ENCODE data around the gene MBTPS1.

MBTPS1 gene

GRCh38 chr16:84098939-84099338 is 17.8 kb downstream of the MBTPS1 start:
- DNase-seq (ENCODE audit: low read depth), result no peak

- no peak for DNase-seq (ENCODE audit: low read depth)
Observed at GRCh38 chr16:84096447-84097005, 20.2 kb downstream of the MBTPS1 start.

GRCh38 chr16:84095466-84095865 is 21.3 kb downstream of the MBTPS1 start:
- no peak for DNase-seq (ENCODE audit: low read depth)

- DNase-seq (ENCODE audit: low read depth), result no peak
Observed at GRCh38 chr16:84093879-84094270, 22.9 kb downstream of the MBTPS1 start.

GRCh38 chr16:84093120-84093878 is 23.4 kb downstream of the MBTPS1 start:
- DNase-seq (ENCODE audit: low read depth), result no peak

GRCh38 chr16:84091460-84091859 is 25.3 kb downstream of the MBTPS1 start:
- DNase-seq (ENCODE audit: low read depth), result no peak

- DNase-seq (ENCODE audit: low read depth), result no peak
Observed at GRCh38 chr16:84090211-84090610, 26.5 kb downstream of the MBTPS1 start.

GRCh38 chr16:84088695-84089395 is 27.9 kb downstream of the MBTPS1 start:
- no peak for DNase-seq (ENCODE audit: low read depth)

- DNase-seq (ENCODE audit: low read depth), result no peak
Observed at GRCh38 chr16:84087466-84088151, 29.1 kb downstream of the MBTPS1 start.

- no peak for DNase-seq (ENCODE audit: low read depth)
Observed at GRCh38 chr16:84087001-84087400, 29.7 kb downstream of the MBTPS1 start.

GRCh38 chr16:84086341-84086740 is 30.4 kb downstream of the MBTPS1 start:
- no peak for DNase-seq (ENCODE audit: low read depth)

- DNase-seq (ENCODE audit: low read depth), result no peak
Observed at GRCh38 chr16:84085773-84086172, 31.0 kb downstream of the MBTPS1 start.

GRCh38 chr16:84085271-84085667 is 31.5 kb downstream of the MBTPS1 start:
- no peak for DNase-seq (ENCODE audit: low read depth)

- no peak for DNase-seq (ENCODE audit: low read depth)
Observed at GRCh38 chr16:84084570-84085270, 32.0 kb downstream of the MBTPS1 start.

- no peak for DNase-seq (ENCODE audit: low read depth)
Observed at GRCh38 chr16:84082835-84083569, 33.7 kb downstream of the MBTPS1 start.

- DNase-seq (ENCODE audit: low read depth), result no peak
Observed at GRCh38 chr16:84082110-84082509, 34.6 kb downstream of the MBTPS1 start.

- no peak for DNase-seq (ENCODE audit: low read depth)
Observed at GRCh38 chr16:84081446-84081989, 35.2 kb downstream of the MBTPS1 start.

GRCh38 chr16:84080813-84081212 is 35.9 kb downstream of the MBTPS1 start:
- no peak for DNase-seq (ENCODE audit: low read depth)

- no peak for DNase-seq (ENCODE audit: low read depth)
Observed at GRCh38 chr16:84080378-84080777, 36.4 kb downstream of the MBTPS1 start.

- no peak for DNase-seq (ENCODE audit: low read depth)
Observed at GRCh38 chr16:84079664-84080063, 37.1 kb downstream of the MBTPS1 start.

GRCh38 chr16:84075376-84075775 is 41.4 kb downstream of the MBTPS1 start:
- no peak for DNase-seq (ENCODE audit: low read depth)
